Thyroid gland (tissue), 4 donors: Measurements from ENCODE around the gene ACSF3.

Source experiments
- CTCF ChIP-seq, 6 experiments: fragments of 200-600 bp in 3 of 6; fragments of 450-650 bp in 3 of 6; sonication (generic) in 3 of 6; IDR thresholded peaks; one replicate each; pipeline ENCODE4 v1.5.1; 2016 to 2019; ENCODE audit warnings: antibody characterized with exemption in 6 of 6, mild to moderate bottlenecking in 2 of 6, inconsistent platforms in 1 of 6, moderate library complexity in 1 of 6
- POLR2A ChIP-seq, 2 donors: fragments of 450-650 bp; IDR thresholded peaks; one replicate each; pipeline ENCODE4 v1.6.1; 2017; ENCODE audit warnings: antibody characterized with exemption in 2 of 2, mild to moderate bottlenecking in 2 of 2, moderate library complexity in 1 of 2

- no peak for TF ChIP-seq CTCF (IDR thresholded peaks at IDR 0.05)
- TF ChIP-seq POLR2A (IDR thresholded peaks at IDR 0.05): no peak
Observed at GRCh38 chr16:89092013-89092412, 1.6 kb upstream of the ACSF3 start.
